ENCODE results near the gene PLEKHG3. TPM values are rescaled to one million over a fixed set of nuclear protein-coding genes. Genes with fewer than 3 reads are reported as not detected.

The PLEKHG3 gene
- total and polyA plus RNA-seq, 2 of the 4 experiments (the other 2 are of a cell fraction), result 8.2 to 8.4 TPM

DNA sequence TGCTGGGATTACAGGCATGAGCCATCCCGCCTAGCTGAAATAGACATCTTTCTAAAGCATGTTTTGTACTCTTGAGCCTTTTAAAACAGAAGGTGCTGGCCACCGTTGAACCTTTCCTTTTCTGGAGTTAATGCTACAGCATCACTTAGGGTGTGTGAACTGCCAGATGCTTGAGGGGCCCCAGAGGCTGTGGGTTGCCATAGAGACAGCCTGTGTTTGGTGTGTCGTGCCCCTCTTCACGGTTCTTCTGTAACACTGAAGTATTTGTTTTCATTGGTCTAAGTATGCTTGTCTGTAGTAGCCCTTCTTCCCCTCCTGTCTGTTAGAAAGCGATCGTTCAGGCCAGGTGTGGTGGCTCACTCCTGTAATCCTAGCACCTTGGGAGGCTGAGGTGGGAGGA, 30.8 kb downstream of the PLEKHG3 start:
- no peak overlapping the region for H3K23ac ChIP-seq (ENCODE audit: low read depth, low read length)
- H3K18ac ChIP-seq (ENCODE audit: low read depth, low read length), result no peak overlapping the region
- peaks cover 6% of the 10 kb centered on the region; the same call in 1 of the 2 replicates for H3K9me1 ChIP-seq (ENCODE audit: insufficient read depth, low read length)
- no peaks in the 10 kb centered on the region for H3K79me1 ChIP-seq (ENCODE audit: low read depth in 1 of 2, low read length in 2 of 2)
- no peak overlapping the region for H4K5ac ChIP-seq (ENCODE audit: low read depth, low read length)
- no peak overlapping the region for H2BK120ac ChIP-seq (ENCODE audit: low read depth, low read length)
- WGBS, 2 experiments (ENCODE audit: extremely low coverage in 2 of 2, insufficient read length in 1 of 2), result 100% methylated on average over 1 of the region's 6 CpGs; no CpG with 5 or more reads in 1 of the 2 experiments
- H3K9me3 ChIP-seq (ENCODE audit: control insufficient read depth, insufficient read depth, low read length), result no peaks in the 10 kb centered on the region
- no peak overlapping the region for H2BK5ac ChIP-seq (ENCODE audit: low read depth, low read length, poor library complexity, severe bottlenecking)
- no peak overlapping the region for H2AFZ ChIP-seq (replicated peaks; ENCODE audit: low read length, poor library complexity)
- H3K36me3 ChIP-seq (ENCODE audit: control insufficient read depth, insufficient read depth, low read length), result peaks cover 22% of the 10 kb centered on the region
- H3K9ac ChIP-seq (ENCODE audit: low read depth, low read length), result no peak overlapping the region
- H2BK20ac ChIP-seq (ENCODE audit: low read depth, low read length), result no peak overlapping the region
- intact Hi-C loops (cut with micrococcal nuclease) (no loop called here), dilution Hi-C loops (cut with HindIII; ENCODE audit: low sequenced_read_pairs, unreplicated experiment) (no loop called here), in situ Hi-C loops (cut with MboI; ENCODE audit: low sequenced_read_pairs) (no loop called here)
- H3K56ac ChIP-seq (ENCODE audit: extremely low read depth, insufficient read depth, low read length), result no peak overlapping the region
- ChIA-PET CTCF (no interaction called here), POLR2A (ENCODE audit: unreplicated experiment) (no interaction called here)
- no peak overlapping the region for H2BK15ac ChIP-seq (ENCODE audit: low read depth, low read length)
- H4K91ac ChIP-seq (ENCODE audit: insufficient read depth, low read depth, low read length), result no peak overlapping the region
- H3K4me3 ChIP-seq (ENCODE audit: insufficient read depth, low read depth, low read length), result no peak overlapping the region
- H3K4ac ChIP-seq (ENCODE audit: low read depth, low read length), result no peak overlapping the region
- H2AK5ac ChIP-seq (ENCODE audit: low read depth, low read length), result no peak overlapping the region
- no peak overlapping the region for H3K27ac ChIP-seq (ENCODE audit: insufficient read depth, low read length)
- H3K4me2 ChIP-seq (ENCODE audit: low read depth, low read length), result no peak overlapping the region
- no peak overlapping the region for H4K8ac ChIP-seq (ENCODE audit: low read depth in 2 of 2, low read length in 2 of 2)
- H3K27me3 ChIP-seq (ENCODE audit: control insufficient read depth, insufficient read depth, low read length), result no peaks in the 10 kb centered on the region
- no peak overlapping the region for H3K14ac ChIP-seq (replicated peaks; ENCODE audit: low read depth, low read length)
- no peak for ATAC-seq (ENCODE audit: low read depth)
- no peaks in the 10 kb centered on the region for H3K4me1 ChIP-seq (ENCODE audit: control insufficient read depth, insufficient read depth, low read length)
- no peak overlapping the region for H2AK9ac ChIP-seq (replicated peaks; ENCODE audit: low read depth, low read length, poor library complexity)
- no peak for DNase-seq
- H4K20me1 ChIP-seq (ENCODE audit: insufficient read depth, low read length), result no peaks in the 10 kb centered on the region
- no peak for TF ChIP-seq RFX5 (IDR thresholded peaks at IDR 0.05; ENCODE audit: low read depth, low read length)
- no peak for TF ChIP-seq MAFK (IDR thresholded peaks at IDR 0.05; ENCODE audit: low read depth, low read length)
- no peak for TF ChIP-seq CEBPB (IDR thresholded peaks at IDR 0.05; ENCODE audit: low read depth, low read length)
- TF ChIP-seq, protein P1, sequence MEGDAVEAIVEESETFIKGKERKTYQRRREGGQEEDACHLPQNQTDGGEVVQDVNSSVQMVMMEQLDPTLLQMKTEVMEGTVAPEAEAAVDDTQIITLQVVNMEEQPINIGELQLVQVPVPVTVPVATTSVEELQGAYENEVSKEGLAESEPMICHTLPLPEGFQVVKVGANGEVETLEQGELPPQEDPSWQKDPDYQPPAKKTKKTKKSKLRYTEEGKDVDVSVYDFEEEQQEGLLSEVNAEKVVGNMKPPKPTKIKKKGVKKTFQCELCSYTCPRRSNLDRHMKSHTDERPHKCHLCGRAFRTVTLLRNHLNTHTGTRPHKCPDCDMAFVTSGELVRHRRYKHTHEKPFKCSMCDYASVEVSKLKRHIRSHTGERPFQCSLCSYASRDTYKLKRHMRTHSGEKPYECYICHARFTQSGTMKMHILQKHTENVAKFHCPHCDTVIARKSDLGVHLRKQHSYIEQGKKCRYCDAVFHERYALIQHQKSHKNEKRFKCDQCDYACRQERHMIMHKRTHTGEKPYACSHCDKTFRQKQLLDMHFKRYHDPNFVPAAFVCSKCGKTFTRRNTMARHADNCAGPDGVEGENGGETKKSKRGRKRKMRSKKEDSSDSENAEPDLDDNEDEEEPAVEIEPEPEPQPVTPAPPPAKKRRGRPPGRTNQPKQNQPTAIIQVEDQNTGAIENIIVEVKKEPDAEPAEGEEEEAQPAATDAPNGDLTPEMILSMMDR (conservative IDR thresholded peaks at IDR 0.05; ENCODE audit: low read depth, low read length), result no peak
- no peak for TF ChIP-seq RCOR1 (IDR thresholded peaks at IDR 0.05; ENCODE audit: insufficient replicate concordance, low read length)
- no peak for TF ChIP-seq NFE2L2 (IDR thresholded peaks at IDR 0.05; ENCODE audit: low read depth, low read length)
- TF ChIP-seq MXI1 (IDR thresholded peaks at IDR 0.05; ENCODE audit: borderline replicate concordance, low read depth, low read length), result no peak
- TF ChIP-seq BHLHE40 (IDR thresholded peaks at IDR 0.05; ENCODE audit: low read depth, low read length), result no peak
- TF ChIP-seq, protein P2, sequence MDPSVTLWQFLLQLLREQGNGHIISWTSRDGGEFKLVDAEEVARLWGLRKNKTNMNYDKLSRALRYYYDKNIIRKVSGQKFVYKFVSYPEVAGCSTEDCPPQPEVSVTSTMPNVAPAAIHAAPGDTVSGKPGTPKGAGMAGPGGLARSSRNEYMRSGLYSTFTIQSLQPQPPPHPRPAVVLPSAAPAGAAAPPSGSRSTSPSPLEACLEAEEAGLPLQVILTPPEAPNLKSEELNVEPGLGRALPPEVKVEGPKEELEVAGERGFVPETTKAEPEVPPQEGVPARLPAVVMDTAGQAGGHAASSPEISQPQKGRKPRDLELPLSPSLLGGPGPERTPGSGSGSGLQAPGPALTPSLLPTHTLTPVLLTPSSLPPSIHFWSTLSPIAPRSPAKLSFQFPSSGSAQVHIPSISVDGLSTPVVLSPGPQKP (IDR thresholded peaks at IDR 0.05; ENCODE audit: borderline replicate concordance, low read depth, low read length), result no peak
- no peak for TF ChIP-seq POLR2A (IDR thresholded peaks at IDR 0.05; ENCODE audit: low read depth, low read length)
- BruUV-seq (replicated peaks), result no TSS peak
